Astrocyte (in vitro differentiated cells and primary cell): ENCODE measurements around the gene AVPR1B.

ENCODE experiments used
- EZH2 ChIP-seq: IDR thresholded peaks from 2 replicates; pipeline ENCODE4 v1.6.1; 2012; ENCODE audit warnings: mild to moderate bottlenecking, low read length, inconsistent platforms; ENCODE audit not compliant: insufficient read depth
- TF ChIP-seq, protein P1 (sequence below): IDR thresholded peaks from 2 replicates; pipeline ENCODE4 v1.5.1; 2011; ENCODE audit warnings: low read depth, mild to moderate bottlenecking, inconsistent platforms, low read length, moderate library complexity; ENCODE audit not compliant: insufficient read depth

DNA sequence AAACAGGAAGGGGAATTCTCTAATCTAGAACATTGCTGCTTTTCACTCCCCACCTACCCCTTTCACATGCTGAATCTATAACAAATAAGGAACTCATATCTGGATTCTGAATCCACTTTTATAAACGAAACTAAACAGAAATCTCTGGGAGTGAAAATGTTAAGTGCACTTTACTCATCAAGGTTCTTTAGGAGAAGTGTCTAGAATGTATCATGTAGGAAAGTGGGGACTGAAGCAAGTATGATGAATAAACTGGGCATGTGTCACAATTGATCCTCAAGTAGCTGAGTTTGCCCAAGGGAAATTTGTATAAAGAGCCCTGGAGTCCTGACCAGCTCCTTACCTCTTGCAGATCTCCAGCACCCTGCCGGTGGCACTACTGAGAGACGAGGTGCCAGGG lies 19.8 kb downstream of the AVPR1B start:
- TF ChIP-seq EZH2 = no peak
- TF ChIP-seq, protein P1, sequence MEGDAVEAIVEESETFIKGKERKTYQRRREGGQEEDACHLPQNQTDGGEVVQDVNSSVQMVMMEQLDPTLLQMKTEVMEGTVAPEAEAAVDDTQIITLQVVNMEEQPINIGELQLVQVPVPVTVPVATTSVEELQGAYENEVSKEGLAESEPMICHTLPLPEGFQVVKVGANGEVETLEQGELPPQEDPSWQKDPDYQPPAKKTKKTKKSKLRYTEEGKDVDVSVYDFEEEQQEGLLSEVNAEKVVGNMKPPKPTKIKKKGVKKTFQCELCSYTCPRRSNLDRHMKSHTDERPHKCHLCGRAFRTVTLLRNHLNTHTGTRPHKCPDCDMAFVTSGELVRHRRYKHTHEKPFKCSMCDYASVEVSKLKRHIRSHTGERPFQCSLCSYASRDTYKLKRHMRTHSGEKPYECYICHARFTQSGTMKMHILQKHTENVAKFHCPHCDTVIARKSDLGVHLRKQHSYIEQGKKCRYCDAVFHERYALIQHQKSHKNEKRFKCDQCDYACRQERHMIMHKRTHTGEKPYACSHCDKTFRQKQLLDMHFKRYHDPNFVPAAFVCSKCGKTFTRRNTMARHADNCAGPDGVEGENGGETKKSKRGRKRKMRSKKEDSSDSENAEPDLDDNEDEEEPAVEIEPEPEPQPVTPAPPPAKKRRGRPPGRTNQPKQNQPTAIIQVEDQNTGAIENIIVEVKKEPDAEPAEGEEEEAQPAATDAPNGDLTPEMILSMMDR = no peak
